Measurements from ENCODE around the gene CDH23.

- TF ChIP-seq REST (IDR thresholded peaks at IDR 0.05; ENCODE audit: insufficient read depth in 1 of 2, low read depth in 2 of 2, low read length in 2 of 2) (no peak), TAF1 (IDR thresholded peaks at IDR 0.05; ENCODE audit: borderline replicate concordance, insufficient read depth, low read length) (no peak), SIN3A (IDR thresholded peaks at IDR 0.05; ENCODE audit: borderline replicate concordance, insufficient read depth, low read length) (no peak)
These were observed 452.8 kb downstream of the CDH23 start for GRCh38 chr10:71849461-71849908.
